ENCODE results near the gene GJA5.
A peak's percentile ranks its signal among the peaks of the same experiment; 100 is the strongest.
"Not testable (repeated sequence)": the region's sequence is repeated elsewhere in the genome, so short reads cannot be mapped to it uniquely, and the experiment has no call there.

The GJA5 gene

DNA sequence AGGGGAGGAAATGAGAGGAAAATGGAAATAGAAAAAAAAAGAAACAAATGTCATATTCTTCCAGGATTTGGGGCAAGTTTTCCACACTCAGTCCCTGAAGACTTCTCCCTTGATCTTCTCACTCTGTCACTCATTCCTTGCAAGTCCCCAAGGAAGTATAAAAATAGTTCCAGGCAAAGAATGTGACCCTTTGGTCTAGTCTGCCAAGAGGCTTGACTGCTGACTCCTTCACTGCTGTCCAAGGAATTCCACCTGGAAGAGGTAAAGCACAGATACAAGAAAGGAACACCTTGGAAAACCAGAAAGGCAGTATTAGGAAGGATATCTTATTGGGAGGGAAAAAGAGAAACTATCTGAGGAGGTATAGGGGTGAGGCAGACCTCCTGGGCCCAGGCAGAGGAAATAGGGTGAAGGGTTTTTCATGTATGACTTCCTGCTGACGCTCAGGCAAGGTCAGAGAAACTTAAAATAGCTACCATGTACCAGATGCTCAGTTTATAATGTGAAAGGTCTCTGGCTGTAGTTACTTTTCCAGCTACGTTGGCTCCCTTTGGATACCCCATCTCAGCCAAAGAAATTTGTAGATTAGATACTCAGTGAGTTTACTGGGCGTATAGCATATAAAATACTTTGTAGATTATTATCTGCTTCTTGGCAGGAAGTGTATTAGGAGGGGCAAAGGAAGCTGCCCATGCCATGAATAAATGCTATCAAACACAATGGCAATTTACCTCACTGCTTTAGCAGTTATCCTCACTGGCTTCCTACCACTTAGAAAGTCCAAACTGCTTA lies 2.0 kb upstream of the GJA5 start:
- DNase-seq (ENCODE audit: low spot score): peak; percentile 55

DNA sequence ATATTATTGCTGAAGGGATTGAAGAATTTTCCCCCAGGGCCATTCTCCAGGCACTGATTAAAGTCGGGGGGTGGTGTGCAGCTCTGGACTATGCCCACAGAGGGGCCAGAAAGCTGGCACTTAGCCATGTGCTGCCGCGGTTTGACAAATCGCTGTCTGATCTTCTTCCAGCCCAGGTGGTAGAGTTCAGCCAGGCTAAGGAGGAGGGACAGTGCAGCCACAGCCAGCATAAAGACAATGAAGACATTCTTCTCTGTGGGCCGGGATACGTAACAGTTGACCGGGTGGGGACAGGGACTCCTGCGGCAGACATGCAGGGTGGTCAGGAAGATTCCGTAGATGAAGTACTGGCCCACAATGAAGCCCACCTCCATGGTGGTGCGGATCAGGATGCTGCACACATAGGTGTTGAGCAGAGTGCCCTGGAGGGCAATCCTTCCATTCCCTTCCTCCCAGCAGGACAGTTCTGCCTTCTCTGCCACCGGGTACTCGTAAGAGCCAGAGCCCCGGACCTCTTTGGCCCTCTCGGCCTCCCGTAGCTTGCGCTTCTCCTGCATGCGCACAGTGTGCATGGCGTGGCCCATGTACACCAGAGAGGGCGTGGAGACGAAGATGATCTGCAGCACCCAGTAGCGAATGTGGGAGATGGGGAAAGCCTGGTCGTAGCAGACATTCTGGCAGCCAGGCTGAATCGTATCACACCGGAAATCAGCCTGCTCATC lies 1.9 kb downstream of the GJA5 start:
- no peak for DNase-seq (ENCODE audit: low spot score)

- DNase-seq (ENCODE audit: low spot score): no peak
These were observed 3.1 kb downstream of the GJA5 start for GRCh38 chr1:147757015-147757990.

DNA sequence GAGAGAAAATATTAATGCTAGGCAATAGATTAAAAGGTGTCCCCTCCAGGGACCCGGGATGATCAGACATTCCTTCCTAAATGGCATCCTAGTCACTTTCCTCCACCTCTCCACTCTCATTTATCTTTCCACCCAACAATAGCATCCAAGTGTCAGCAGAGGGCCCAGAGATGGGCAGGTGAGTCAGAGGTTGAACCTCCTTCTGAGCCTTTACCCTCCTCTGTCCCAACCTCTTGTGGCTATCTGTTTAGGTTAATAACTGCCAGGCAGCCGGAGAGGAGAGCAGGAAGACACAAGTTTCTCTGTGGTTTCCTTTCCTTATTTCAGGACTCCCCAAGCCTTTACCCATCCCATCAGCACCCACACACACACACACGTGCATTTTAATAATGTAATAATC lies 4.1 kb downstream of the GJA5 start:
- no peak for DNase-seq (ENCODE audit: low spot score)

- DNase-seq (ENCODE audit: low spot score): no peak
These were observed 5.7 kb downstream of the GJA5 start for GRCh38 chr1:147754661-147755060.

DNA sequence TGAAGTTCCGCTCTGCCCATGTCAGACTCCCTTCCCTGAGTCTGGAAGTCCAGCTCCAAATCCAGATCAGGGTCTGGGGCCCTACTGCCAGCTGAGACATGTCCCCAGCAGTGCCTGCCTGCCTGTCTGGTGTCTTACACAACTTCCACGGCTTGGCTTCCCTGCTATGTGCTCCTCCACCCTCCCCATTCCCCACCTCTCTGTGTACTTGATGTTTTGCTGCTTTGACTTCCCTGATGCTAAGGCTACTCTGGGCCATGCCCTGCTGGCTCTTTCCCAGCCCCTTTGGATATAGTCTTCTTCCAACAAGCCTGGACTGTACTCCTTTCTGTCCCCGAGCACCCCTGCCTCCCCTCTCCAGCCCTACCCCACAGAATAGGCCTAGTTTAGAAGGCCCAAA lies 7.3 kb downstream of the GJA5 start:
- no peak for DNase-seq (ENCODE audit: low spot score)

DNA sequence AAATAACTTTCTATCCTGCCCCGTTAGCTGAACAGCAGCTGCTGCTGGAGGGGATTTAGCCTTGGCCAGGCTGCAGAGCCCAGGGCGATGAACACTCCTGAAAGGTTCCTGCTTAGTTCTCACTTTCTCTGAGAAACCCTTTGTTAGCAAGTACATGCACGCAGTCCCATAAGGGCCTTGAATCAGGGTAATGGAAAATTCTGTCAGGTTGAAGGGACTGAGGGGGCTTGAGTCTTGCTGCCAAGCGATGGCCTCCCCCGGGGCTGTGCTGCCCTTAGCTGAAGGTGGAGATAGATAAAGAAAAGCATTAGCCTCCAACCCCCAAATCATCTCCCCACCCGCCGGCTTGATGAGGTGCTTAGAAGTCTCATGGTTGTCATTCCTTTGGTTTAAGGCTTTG lies 7.9 kb downstream of the GJA5 start:
- DNase-seq (ENCODE audit: low spot score): no peak

DNA sequence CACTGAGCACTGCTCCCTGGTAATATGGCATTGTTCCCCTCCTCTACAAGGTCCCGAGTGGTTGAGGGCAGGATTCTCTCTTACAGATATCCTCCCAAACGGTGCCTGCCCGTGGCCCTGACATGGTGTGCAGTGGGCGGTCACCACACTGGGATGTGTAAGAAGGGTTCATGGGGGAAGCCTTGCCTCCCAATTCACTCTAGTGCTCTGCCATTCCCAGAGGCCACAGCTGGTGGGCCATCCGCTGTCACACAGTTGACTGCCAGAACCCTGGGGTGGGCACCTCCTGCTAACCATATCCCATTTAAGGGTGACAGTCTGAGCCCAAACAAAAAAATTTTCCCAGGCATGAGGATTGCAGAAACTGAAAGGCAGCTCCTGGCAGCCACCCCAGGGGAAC lies 9.1 kb downstream of the GJA5 start:
- no peak for DNase-seq (ENCODE audit: low spot score)

DNA sequence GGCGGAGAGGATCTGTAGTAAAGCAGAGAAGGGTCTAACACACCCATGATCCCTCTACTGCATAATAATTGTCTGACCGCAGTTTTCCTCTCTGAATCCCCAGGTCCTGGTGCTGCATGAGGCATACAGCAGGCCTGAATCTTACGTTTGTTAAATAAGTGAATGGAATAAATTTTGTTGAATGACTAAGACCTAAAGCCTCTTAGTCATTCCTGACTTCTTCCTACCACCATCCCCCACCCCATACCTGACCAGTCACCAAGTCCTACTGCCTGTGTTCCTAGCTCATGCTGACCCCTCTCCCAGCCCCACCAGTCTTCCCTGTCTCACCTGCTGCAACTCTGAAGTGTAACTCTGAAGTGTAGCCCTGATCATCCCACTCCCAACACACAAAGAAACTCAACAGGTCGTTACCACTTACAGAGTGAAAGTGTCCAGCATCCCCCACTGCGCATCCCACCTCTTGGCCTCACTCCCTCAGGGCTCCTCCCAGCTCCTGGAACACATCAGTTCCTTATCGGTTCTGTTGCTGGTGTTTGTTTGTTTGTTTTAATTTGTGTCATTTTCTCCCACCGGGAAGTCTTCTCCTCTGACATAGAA lies 9.7 kb downstream of the GJA5 start:
- no peak for DNase-seq (ENCODE audit: low spot score)

- no peak for DNase-seq (ENCODE audit: low spot score)
These were observed 10.6 kb downstream of the GJA5 start for GRCh38 chr1:147749792-147750191.

DNA sequence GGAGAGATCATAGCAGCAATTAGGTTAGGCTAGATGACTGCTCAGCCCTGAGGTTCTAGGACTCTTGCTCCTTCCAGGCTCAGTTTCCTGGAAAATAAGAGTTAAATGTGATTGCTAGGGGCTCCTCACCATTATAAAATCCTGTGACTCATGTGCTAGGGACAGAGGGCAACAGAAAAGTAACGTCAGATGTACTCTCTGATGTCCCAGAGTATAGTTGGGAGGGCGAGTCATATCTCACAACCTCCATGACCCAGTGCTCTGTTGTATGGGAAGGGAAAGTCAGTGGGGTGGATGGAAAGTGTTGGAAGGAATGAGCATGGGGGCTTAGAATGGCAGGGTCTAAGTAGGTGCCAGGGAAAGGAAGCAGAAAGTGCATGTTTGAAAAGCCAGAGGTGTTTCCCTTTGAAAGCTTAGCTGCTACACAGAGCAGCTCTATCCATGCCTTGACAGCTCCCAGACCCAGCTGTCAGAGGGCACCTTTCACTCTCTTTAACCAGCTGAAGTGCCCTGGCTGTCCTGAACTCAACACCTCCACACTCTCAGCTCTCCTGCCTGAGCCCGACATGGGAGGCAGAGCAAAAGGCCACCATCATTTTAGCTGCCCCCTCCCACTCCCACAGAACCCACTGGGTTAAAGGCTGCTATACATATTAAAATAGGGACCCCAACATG lies 11.6 kb downstream of the GJA5 start:
- peak; percentile 14 for DNase-seq (ENCODE audit: low spot score)

DNA sequence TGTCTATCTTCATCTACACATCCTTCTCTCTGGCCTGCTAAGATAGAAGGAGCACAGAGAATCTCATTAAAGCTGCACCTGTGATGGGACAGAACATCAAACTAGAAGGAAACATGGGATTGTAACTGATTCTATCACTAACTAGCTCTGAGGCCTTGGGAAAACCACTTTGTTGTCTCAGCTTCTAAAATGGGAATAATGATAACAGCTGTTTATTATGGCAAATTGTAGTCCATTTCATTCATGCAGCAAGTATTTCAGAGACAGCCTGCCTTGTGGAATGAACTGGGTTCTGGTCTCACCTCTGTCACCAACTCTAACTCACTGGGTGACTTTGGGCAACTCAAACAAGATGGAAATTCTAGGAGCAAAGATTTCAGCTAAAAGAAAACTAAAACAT lies 12.4 kb downstream of the GJA5 start:
- DNase-seq (ENCODE audit: low spot score): no peak

- no peak for DNase-seq (ENCODE audit: low spot score)
These were observed 15.1 kb downstream of the GJA5 start for GRCh38 chr1:147745271-147745670.

GRCh38 chr1:147741065-147741464 lies 19.3 kb downstream of the GJA5 start:
- DNase-seq (ENCODE audit: low spot score): no peak

DNA sequence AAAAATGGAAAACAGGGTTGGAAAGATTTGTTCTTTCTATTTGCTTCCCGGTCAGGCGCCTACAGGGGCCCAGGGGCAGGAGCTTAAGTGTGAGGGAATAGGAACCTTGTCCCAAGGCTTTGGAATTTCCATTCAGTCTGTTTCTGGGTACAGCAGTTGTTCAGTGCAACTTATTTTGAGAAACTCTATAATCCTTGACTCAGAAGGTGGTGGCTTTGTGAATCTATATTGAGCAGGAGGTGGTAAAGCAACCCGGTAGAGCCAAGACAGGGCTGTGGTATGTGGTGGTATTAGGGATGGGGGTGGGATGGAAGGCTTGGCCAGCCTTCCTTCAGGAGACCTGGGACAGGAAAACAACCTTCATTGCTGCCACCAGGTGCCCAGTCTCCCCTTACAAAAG lies 20.0 kb downstream of the GJA5 start:
- DNase-seq (ENCODE audit: low spot score): no peak

GRCh38 chr1:147738739-147739476 lies 21.5 kb downstream of the GJA5 start:
- no peak for DNase-seq (ENCODE audit: low spot score)

DNA sequence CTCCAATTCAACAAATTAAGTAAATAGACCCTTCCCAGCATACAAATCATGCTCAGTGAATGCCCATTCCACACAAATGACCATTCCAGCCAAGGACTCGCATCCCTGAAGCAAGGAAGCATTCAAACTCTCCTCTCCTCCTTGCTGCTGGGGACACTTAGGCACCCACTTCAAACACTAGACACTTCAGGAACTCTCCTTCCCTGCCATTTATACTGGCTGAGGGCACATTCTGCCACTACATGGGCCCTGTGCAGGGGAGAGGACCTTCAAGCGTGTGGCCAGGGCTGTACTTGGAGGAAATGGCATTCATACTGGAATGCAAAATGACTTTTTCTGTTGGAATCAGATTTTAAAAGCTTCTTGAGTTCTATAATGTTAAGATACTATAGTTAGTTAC lies 22.3 kb downstream of the GJA5 start:
- no peak for DNase-seq (ENCODE audit: low spot score)

DNA sequence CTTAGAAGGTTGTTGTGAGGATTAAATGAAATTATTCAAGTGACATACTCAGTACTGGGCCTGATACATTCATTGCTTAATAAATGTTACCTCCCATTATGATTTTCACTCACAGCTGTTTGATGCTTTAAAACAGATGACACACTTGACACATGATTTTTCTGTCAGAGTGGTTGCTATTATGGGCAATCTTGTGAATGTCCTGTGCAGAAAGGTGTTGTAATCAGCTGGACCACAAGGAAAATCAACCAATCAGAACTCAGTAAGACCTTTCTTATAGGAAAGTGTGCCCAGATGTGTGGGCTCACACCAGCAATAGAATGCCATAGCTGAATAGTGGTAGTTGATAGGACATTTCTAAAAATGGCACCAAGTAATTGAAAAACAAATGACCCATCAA lies 23.5 kb downstream of the GJA5 start:
- no peak for DNase-seq (ENCODE audit: low spot score)

- no peak for DNase-seq (ENCODE audit: low spot score)
These were observed 25.0 kb downstream of the GJA5 start for GRCh38 chr1:147735423-147735822.

GRCh38 chr1:147734291-147734841 lies 26.0 kb downstream of the GJA5 start:
- DNase-seq (ENCODE audit: low spot score): not testable (repeated sequence)
